Measurements from ENCODE around the gene ZNF385D. TPM values are rescaled to one million over a fixed set of nuclear protein-coding genes. Genes with fewer than 3 reads are reported as not detected.

Gene ZNF385D
- polyA plus RNA-seq, 2 donors: 0.39 to 0.52 TPM

- 55 to 64% methylated on average over 2 of the region's 2 CpGs for WGBS, 2 donors
- H3K27me3 ChIP-seq (ENCODE audit: control insufficient read depth in 1 of 2, insufficient read depth in 2 of 2, low read length in 2 of 2): no peaks in the 10 kb centered on the region
- no peaks in the 10 kb centered on the region for H3K4me1 ChIP-seq (ENCODE audit: control insufficient read depth in 2 of 2, insufficient read depth in 2 of 2, low read length in 1 of 2)
- H3K27ac ChIP-seq (ENCODE audit: low read depth in 2 of 2, low read length in 1 of 2): no peak overlapping the region
- H3K36me3 ChIP-seq (ENCODE audit: control insufficient read depth in 2 of 2, insufficient read depth in 2 of 2, low read length in 1 of 2): no peaks in the 10 kb centered on the region
- no peaks in the 10 kb centered on the region for H3K9me3 ChIP-seq (ENCODE audit: control insufficient read depth in 2 of 2, insufficient read depth in 1 of 2, low read depth in 1 of 2, low read length in 1 of 2)
- no peak overlapping the region for H3K4me3 ChIP-seq (ENCODE audit: low read depth in 1 of 2, low read length in 2 of 2)
These were observed 47.7 kb downstream of the ZNF385D start for GRCh38 chr3:21703291-21703690.

DNA sequence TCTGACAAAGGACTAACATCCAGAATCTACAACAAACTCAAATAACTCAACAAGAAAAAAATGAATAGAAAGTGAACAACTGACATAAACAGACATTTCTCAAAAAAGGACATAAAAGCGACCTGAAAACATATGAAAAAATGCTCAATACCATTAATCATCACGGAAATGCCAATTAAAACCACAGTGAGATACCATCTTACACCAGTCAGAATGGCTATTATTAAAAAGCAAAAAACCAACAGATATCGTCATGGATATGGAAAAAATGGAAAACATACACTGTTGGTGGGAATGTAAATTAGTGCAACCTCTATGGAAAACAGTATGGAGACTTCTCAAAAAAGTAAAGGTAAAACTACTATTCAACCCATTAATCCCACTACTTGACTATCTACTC, 53.3 kb downstream of the ZNF385D start:
- H3K27ac ChIP-seq (ENCODE audit: low read depth in 2 of 2, low read length in 1 of 2): no peak overlapping the region
- H3K27me3 ChIP-seq (ENCODE audit: control insufficient read depth in 1 of 2, insufficient read depth in 2 of 2, low read length in 2 of 2): no peaks in the 10 kb centered on the region
- H3K4me1 ChIP-seq (ENCODE audit: control insufficient read depth in 2 of 2, insufficient read depth in 2 of 2, low read length in 1 of 2): no peaks in the 10 kb centered on the region
- no peaks in the 10 kb centered on the region for H3K9me3 ChIP-seq (ENCODE audit: control insufficient read depth in 2 of 2, insufficient read depth in 1 of 2, low read depth in 1 of 2, low read length in 1 of 2)
- H3K4me3 ChIP-seq (ENCODE audit: low read depth in 1 of 2, low read length in 2 of 2): no peak overlapping the region
- 68 to 72% methylated on average over 3 of the region's 3 CpGs for WGBS, 2 donors
- H3K36me3 ChIP-seq (ENCODE audit: control insufficient read depth in 2 of 2, insufficient read depth in 2 of 2, low read length in 1 of 2): no peaks in the 10 kb centered on the region

DNA sequence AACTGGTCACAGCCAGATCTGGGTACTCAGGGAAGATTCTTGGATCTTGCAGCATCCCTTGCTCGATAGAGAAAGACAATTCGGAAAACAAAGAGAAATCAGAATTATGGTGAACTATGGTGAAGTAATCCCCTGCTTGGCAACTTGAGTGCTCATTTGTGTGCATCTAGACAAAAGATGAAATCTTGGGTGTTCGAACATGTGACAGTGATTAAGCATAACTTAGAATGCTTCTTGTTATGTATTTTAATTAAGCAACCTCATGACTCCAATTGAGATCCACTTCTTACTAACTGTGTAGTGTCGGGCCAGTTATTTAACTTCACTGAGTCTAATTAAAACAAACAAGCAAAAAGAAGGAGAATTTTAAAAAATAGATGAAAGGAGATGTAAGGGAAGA, 56.5 kb downstream of the ZNF385D start:
- WGBS, 2 donors: 70 to 74% methylated on average over 4 of the region's 4 CpGs
- Histone ChIP-seq H3K27ac (ENCODE audit: low read depth in 2 of 2, low read length in 1 of 2) (no peak overlapping the region), H3K9me3 (ENCODE audit: control insufficient read depth in 2 of 2, insufficient read depth in 1 of 2, low read depth in 1 of 2, low read length in 1 of 2) (no peaks in the 10 kb centered on the region), H3K4me1 (ENCODE audit: control insufficient read depth in 2 of 2, insufficient read depth in 2 of 2, low read length in 1 of 2) (no peaks in the 10 kb centered on the region), H3K4me3 (ENCODE audit: low read depth in 1 of 2, low read length in 2 of 2) (no peak overlapping the region), H3K27me3 (ENCODE audit: control insufficient read depth in 1 of 2, insufficient read depth in 2 of 2, low read length in 2 of 2) (no peaks in the 10 kb centered on the region), H3K36me3 (ENCODE audit: control insufficient read depth in 2 of 2, insufficient read depth in 2 of 2, low read length in 1 of 2) (no peaks in the 10 kb centered on the region)

GRCh38 chr3:21691036-21691435, 60.0 kb downstream of the ZNF385D start:
- WGBS, 2 donors: 75 to 79% methylated on average over 6 of the region's 6 CpGs
- Histone ChIP-seq H3K9me3 (ENCODE audit: control insufficient read depth in 2 of 2, insufficient read depth in 1 of 2, low read depth in 1 of 2, low read length in 1 of 2) (no peaks in the 10 kb centered on the region), H3K27ac (ENCODE audit: low read depth in 2 of 2, low read length in 1 of 2) (no peak overlapping the region), H3K36me3 (ENCODE audit: control insufficient read depth in 2 of 2, insufficient read depth in 2 of 2, low read length in 1 of 2) (no peaks in the 10 kb centered on the region), H3K4me1 (ENCODE audit: control insufficient read depth in 2 of 2, insufficient read depth in 2 of 2, low read length in 1 of 2) (no peaks in the 10 kb centered on the region), H3K4me3 (ENCODE audit: low read depth in 1 of 2, low read length in 2 of 2) (no peak overlapping the region), H3K27me3 (ENCODE audit: control insufficient read depth in 1 of 2, insufficient read depth in 2 of 2, low read length in 2 of 2) (no peaks in the 10 kb centered on the region)

- H3K27me3 ChIP-seq (ENCODE audit: control insufficient read depth in 1 of 2, insufficient read depth in 2 of 2, low read length in 2 of 2): no peaks in the 10 kb centered on the region
- no peaks in the 10 kb centered on the region for H3K36me3 ChIP-seq (ENCODE audit: control insufficient read depth in 2 of 2, insufficient read depth in 2 of 2, low read length in 1 of 2)
- no peaks in the 10 kb centered on the region for H3K4me1 ChIP-seq (ENCODE audit: control insufficient read depth in 2 of 2, insufficient read depth in 2 of 2, low read length in 1 of 2)
- H3K9me3 ChIP-seq (ENCODE audit: control insufficient read depth in 2 of 2, insufficient read depth in 1 of 2, low read depth in 1 of 2, low read length in 1 of 2): no peaks in the 10 kb centered on the region
- no peak overlapping the region for H3K27ac ChIP-seq (ENCODE audit: low read depth in 2 of 2, low read length in 1 of 2)
- no peak overlapping the region for H3K4me3 ChIP-seq (ENCODE audit: low read depth in 1 of 2, low read length in 2 of 2)
These were observed 68.8 kb downstream of the ZNF385D start for GRCh38 chr3:21682206-21682605.

DNA sequence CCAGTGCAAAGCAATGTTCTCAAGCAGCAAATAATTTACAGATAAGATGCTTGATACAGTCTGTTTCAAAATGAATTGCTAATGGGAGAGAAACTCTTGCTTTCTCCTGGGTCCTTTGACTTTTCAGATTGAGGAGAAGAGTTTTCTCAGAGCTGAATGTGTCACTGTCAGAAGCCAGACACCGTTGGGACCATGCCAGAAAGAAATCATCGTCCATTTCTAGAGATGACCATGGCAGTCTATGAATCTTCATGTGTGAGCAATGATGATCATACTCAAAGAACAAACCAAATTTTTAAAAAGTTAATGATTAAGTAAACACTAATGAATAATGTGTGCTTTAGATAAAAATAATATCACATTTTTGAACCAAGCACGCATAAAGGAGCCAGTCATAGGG, 77.6 kb downstream of the ZNF385D start:
- Histone ChIP-seq H3K27me3 (ENCODE audit: control insufficient read depth in 1 of 2, insufficient read depth in 2 of 2, low read length in 2 of 2) (no peaks in the 10 kb centered on the region), H3K36me3 (ENCODE audit: control insufficient read depth in 2 of 2, insufficient read depth in 2 of 2, low read length in 1 of 2) (no peaks in the 10 kb centered on the region), H3K27ac (ENCODE audit: low read depth in 2 of 2, low read length in 1 of 2) (no peak overlapping the region), H3K9me3 (ENCODE audit: control insufficient read depth in 2 of 2, insufficient read depth in 1 of 2, low read depth in 1 of 2, low read length in 1 of 2) (no peaks in the 10 kb centered on the region), H3K4me1 (ENCODE audit: control insufficient read depth in 2 of 2, insufficient read depth in 2 of 2, low read length in 1 of 2) (no peaks in the 10 kb centered on the region), H3K4me3 (ENCODE audit: low read depth in 1 of 2, low read length in 2 of 2) (no peak overlapping the region)
- 50 to 51% methylated on average over 3 of the region's 3 CpGs for WGBS, 2 donors

GRCh38 chr3:21672303-21672702, 78.7 kb downstream of the ZNF385D start:
- 62 to 66% methylated on average over 1 of the region's 1 CpG for WGBS, 2 donors
- H3K9me3 ChIP-seq (ENCODE audit: control insufficient read depth in 2 of 2, insufficient read depth in 1 of 2, low read depth in 1 of 2, low read length in 1 of 2): no peaks in the 10 kb centered on the region
- H3K36me3 ChIP-seq (ENCODE audit: control insufficient read depth in 2 of 2, insufficient read depth in 2 of 2, low read length in 1 of 2): no peaks in the 10 kb centered on the region
- H3K4me3 ChIP-seq (ENCODE audit: low read depth in 1 of 2, low read length in 2 of 2): no peak overlapping the region
- no peaks in the 10 kb centered on the region for H3K27me3 ChIP-seq (ENCODE audit: control insufficient read depth in 1 of 2, insufficient read depth in 2 of 2, low read length in 2 of 2)
- no peak overlapping the region for H3K27ac ChIP-seq (ENCODE audit: low read depth in 2 of 2, low read length in 1 of 2)
- H3K4me1 ChIP-seq (ENCODE audit: control insufficient read depth in 2 of 2, insufficient read depth in 2 of 2, low read length in 1 of 2): no peaks in the 10 kb centered on the region

- no peak overlapping the region for H3K4me3 ChIP-seq (ENCODE audit: low read depth in 1 of 2, low read length in 2 of 2)
- 81 to 84% methylated on average over 5 to 6 of the region's 6 CpGs for WGBS, 2 donors
- no peaks in the 10 kb centered on the region for H3K4me1 ChIP-seq (ENCODE audit: control insufficient read depth in 2 of 2, insufficient read depth in 2 of 2, low read length in 1 of 2)
- no peaks in the 10 kb centered on the region for H3K9me3 ChIP-seq (ENCODE audit: control insufficient read depth in 2 of 2, insufficient read depth in 1 of 2, low read depth in 1 of 2, low read length in 1 of 2)
- no peaks in the 10 kb centered on the region for H3K27me3 ChIP-seq (ENCODE audit: control insufficient read depth in 1 of 2, insufficient read depth in 2 of 2, low read length in 2 of 2)
- H3K27ac ChIP-seq (ENCODE audit: low read depth in 2 of 2, low read length in 1 of 2): no peak overlapping the region
- H3K36me3 ChIP-seq (ENCODE audit: control insufficient read depth in 2 of 2, insufficient read depth in 2 of 2, low read length in 1 of 2): no peaks in the 10 kb centered on the region
These were observed 80.6 kb downstream of the ZNF385D start for GRCh38 chr3:21670386-21670785.

DNA sequence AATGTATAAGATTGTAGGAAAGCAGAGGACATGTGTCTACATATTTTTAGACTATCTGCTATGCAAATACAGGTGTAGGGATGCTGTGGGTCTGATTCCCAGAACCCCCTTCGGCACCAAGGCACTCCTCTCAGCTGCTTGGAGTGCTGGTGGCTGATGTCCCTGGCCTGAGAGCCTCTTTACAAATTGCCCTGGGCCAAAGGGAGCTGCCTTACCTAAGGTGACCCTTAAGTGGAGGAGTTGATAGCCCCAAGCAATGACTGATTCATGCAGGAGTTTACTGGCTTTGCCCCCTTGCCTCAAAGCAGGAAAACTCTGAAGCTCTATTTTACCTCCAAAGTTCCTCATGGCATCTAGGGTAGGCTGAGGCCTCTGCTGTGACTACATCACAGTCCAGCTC, 83.0 kb downstream of the ZNF385D start:
- Histone ChIP-seq H3K4me3 (ENCODE audit: low read depth in 1 of 2, low read length in 2 of 2) (no peak overlapping the region), H3K27ac (ENCODE audit: low read depth in 2 of 2, low read length in 1 of 2) (no peak overlapping the region), H3K36me3 (ENCODE audit: control insufficient read depth in 2 of 2, insufficient read depth in 2 of 2, low read length in 1 of 2) (no peaks in the 10 kb centered on the region), H3K4me1 (ENCODE audit: control insufficient read depth in 2 of 2, insufficient read depth in 2 of 2, low read length in 1 of 2) (peaks cover 0 to 3% of the 10 kb centered on the region in 2 donors), H3K27me3 (ENCODE audit: control insufficient read depth in 1 of 2, insufficient read depth in 2 of 2, low read length in 2 of 2) (no peaks in the 10 kb centered on the region), H3K9me3 (ENCODE audit: control insufficient read depth in 2 of 2, insufficient read depth in 1 of 2, low read depth in 1 of 2, low read length in 1 of 2) (no peaks in the 10 kb centered on the region)
- WGBS, 2 donors: 72 to 73% methylated on average over 1 of the region's 1 CpG

DNA sequence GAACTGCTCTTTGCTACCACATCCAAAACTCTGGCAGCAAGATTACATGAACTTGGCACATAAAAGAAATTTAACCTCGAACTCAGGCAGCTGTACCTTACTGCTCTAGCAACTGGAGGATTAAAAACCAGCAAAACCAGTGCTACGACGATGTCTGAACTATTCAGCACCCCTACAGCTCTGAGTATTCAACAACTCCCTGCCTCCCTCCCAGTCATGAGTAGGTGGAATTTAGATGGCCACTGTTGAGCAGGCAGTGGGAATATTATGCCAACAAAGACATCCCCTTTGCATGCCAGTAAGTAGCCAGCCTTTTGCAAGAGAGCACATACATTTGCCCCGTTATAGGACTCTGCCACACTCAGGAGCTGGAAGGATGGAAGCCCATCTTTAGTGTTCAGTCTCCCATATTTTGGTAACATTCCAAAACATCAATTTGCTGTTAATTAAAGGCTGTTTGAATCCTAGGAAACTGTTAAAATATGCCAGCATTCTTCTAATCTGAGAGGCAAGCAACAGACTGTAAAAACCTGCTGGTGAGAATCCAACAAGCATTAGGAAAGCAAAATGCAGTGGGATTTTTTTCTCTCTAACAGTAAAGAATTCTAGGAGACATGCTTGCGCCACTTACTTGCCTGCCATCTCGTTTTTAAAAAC, 85.4 kb downstream of the ZNF385D start:
- WGBS, 2 donors: 34 to 35% methylated on average over 6 of the region's 6 CpGs
- H3K27ac ChIP-seq (ENCODE audit: low read depth in 2 of 2, low read length in 1 of 2): no peak overlapping the region
- H3K9me3 ChIP-seq (ENCODE audit: control insufficient read depth in 2 of 2, insufficient read depth in 1 of 2, low read depth in 1 of 2, low read length in 1 of 2): no peaks in the 10 kb centered on the region
- H3K27me3 ChIP-seq (ENCODE audit: control insufficient read depth in 1 of 2, insufficient read depth in 2 of 2, low read length in 2 of 2): no peaks in the 10 kb centered on the region
- peaks cover 0 to 3% of the 10 kb centered on the region in 2 donors for H3K4me1 ChIP-seq (ENCODE audit: control insufficient read depth in 2 of 2, insufficient read depth in 2 of 2, low read length in 1 of 2)
- no peak overlapping the region for H3K4me3 ChIP-seq (ENCODE audit: low read depth in 1 of 2, low read length in 2 of 2)
- no peaks in the 10 kb centered on the region for H3K36me3 ChIP-seq (ENCODE audit: control insufficient read depth in 2 of 2, insufficient read depth in 2 of 2, low read length in 1 of 2)
